ENCODE data around the gene RBM23.

The RBM23 gene

GRCh38 chr14:22884738-22885523 is 34.0 kb downstream of the RBM23 start:
- no peak overlapping the region for H3K27ac ChIP-seq (ENCODE audit: extremely low read depth, low read depth, low read length)
- POLR2A ChIA-PET: interaction anchor here (1.0 kb wide), 1 partner anchor 34 kb away, joined by 3 read pairs; the partner anchor contains the start of gene RBM23

GRCh38 chr14:22884076-22884737 is 34.7 kb downstream of the RBM23 start:
- Histone ChIP-seq H3K9me3 (ENCODE audit: control insufficient read depth, insufficient read depth, low read depth, low read length) (no peaks in the 10 kb centered on the region), H3K4me1 (ENCODE audit: control insufficient read depth, insufficient read depth, low read length) (peaks cover 6% of the 10 kb centered on the region), H3K27ac (ENCODE audit: extremely low read depth, low read depth, low read length) (no peak overlapping the region), H3K4me3 (ENCODE audit: low read depth, low read length) (no peak overlapping the region), H3K36me3 (ENCODE audit: control insufficient read depth in 2 of 2, insufficient read depth in 1 of 2, low read length in 2 of 2) (peaks cover 0 to 5% of the 10 kb centered on the region in 2 experiments; a peak in 2 of 3 replicates)
- POLR2A ChIA-PET: interaction anchor here (1.0 to 1.6 kb wide), 2 partner anchors 13 to 35 kb away, joined by 3 to 7 read pairs; partner anchors contain the start of genes LRP10 and RBM23
- peak; percentile 77; the same call in 1 of the 2 replicates for TF ChIP-seq MZF1 (tag by site-specific recombination; IDR thresholded peaks at IDR 0.05; ENCODE audit: borderline replicate concordance)
- 0 out of 2 replicates have a peak, but pooled peaks have one; percentile 4 for TF ChIP-seq FEZF1 (tag by site-specific recombination; IDR thresholded peaks at IDR 0.05)
- TF ChIP-seq ZBTB20 (tag by site-specific recombination; IDR thresholded peaks at IDR 0.05): 0 out of 2 replicates have a peak, but pooled peaks have one; percentile 5
- TF ChIP-seq HOXA7 (CRISPR knock-in tag; IDR thresholded peaks at IDR 0.05; ENCODE audit: borderline replicate concordance): no peak
- no peak for TF ChIP-seq ZNF518A (tag by site-specific recombination; conservative IDR thresholded peaks at IDR 0.05; ENCODE audit: low read depth)
- CTCF ChIA-PET: interaction anchor here (0.6 to 7.8 kb wide), 11 partner anchors 9 to 314 kb away, joined by 3 to 43 read pairs (median 4); no protein-coding TSS in a partner anchor

More at GRCh38 chr14:22884738-22885523, 34.0 kb downstream of the RBM23 start:
- no peak overlapping the region for H3K4me3 ChIP-seq (ENCODE audit: low read depth, low read length)
- peaks cover 6% of the 10 kb centered on the region for H3K4me1 ChIP-seq (ENCODE audit: control insufficient read depth, insufficient read depth, low read length)
- H3K9me3 ChIP-seq (ENCODE audit: control insufficient read depth, insufficient read depth, low read depth, low read length): no peaks in the 10 kb centered on the region
- no peaks in the 10 kb centered on the region; a peak in 1 of 3 replicates for H3K36me3 ChIP-seq (ENCODE audit: control insufficient read depth in 2 of 2, insufficient read depth in 1 of 2, low read length in 2 of 2)
- TF ChIP-seq SCRT2 (tag by site-specific recombination; IDR thresholded peaks at IDR 0.05) (no peak), ZSCAN5A (tag by site-specific recombination; IDR thresholded peaks at IDR 0.05) (no peak), ZNF704 (tag by site-specific recombination; IDR thresholded peaks at IDR 0.05) (no peak), ZNF423 (tag by site-specific recombination; IDR thresholded peaks at IDR 0.05) (no peak), ZBTB7A (tag by site-specific recombination; IDR thresholded peaks at IDR 0.05; ENCODE audit: low read depth) (no peak), BCL11A (tag by site-specific recombination; IDR thresholded peaks at IDR 0.05; ENCODE audit: low read depth) (no peak), ZNF311 (tag by site-specific recombination; IDR thresholded peaks at IDR 0.05; ENCODE audit: borderline replicate concordance) (no peak), ZNF292 (tag by site-specific recombination; IDR thresholded peaks at IDR 0.05; ENCODE audit: borderline replicate concordance, low read depth) (no peak), ZNF239 (tag by site-specific recombination; IDR thresholded peaks at IDR 0.05) (no peak), ZNF366 (tag by site-specific recombination; conservative IDR thresholded peaks at IDR 0.05) (no peak), KLF16 (tag by site-specific recombination; IDR thresholded peaks at IDR 0.05) (no peak), HOXC10 (CRISPR knock-in tag; IDR thresholded peaks at IDR 0.05) (no peak)
- TF ChIP-seq, protein P1, sequence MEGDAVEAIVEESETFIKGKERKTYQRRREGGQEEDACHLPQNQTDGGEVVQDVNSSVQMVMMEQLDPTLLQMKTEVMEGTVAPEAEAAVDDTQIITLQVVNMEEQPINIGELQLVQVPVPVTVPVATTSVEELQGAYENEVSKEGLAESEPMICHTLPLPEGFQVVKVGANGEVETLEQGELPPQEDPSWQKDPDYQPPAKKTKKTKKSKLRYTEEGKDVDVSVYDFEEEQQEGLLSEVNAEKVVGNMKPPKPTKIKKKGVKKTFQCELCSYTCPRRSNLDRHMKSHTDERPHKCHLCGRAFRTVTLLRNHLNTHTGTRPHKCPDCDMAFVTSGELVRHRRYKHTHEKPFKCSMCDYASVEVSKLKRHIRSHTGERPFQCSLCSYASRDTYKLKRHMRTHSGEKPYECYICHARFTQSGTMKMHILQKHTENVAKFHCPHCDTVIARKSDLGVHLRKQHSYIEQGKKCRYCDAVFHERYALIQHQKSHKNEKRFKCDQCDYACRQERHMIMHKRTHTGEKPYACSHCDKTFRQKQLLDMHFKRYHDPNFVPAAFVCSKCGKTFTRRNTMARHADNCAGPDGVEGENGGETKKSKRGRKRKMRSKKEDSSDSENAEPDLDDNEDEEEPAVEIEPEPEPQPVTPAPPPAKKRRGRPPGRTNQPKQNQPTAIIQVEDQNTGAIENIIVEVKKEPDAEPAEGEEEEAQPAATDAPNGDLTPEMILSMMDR (tag by site-specific recombination; IDR thresholded peaks at IDR 0.05): no peak
- TF ChIP-seq, protein P2, sequence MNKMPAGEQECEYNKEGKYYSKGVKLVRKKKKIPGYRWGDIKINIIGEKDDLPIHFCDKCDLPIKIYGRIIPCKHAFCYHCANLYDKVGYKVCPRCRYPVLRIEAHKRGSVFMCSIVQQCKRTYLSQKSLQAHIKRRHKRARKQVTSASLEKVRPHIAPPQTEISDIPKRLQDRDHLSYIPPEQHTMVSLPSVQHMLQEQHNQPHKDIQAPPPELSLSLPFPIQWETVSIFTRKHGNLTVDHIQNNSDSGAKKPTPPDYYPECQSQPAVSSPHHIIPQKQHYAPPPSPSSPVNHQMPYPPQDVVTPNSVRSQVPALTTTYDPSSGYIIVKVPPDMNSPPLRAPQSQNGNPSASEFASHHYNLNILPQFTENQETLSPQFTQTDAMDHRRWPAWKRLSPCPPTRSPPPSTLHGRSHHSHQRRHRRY (tag by site-specific recombination; IDR thresholded peaks at IDR 0.05): no peak
- CTCF ChIA-PET: interaction anchor here (0.7 to 7.8 kb wide), 13 partner anchors 9 to 549 kb away, joined by 3 to 43 read pairs (median 4); no protein-coding TSS in a partner anchor
